Measurements from ENCODE around the gene KRTAP10-4.

KRTAP10-4 gene

DNA sequence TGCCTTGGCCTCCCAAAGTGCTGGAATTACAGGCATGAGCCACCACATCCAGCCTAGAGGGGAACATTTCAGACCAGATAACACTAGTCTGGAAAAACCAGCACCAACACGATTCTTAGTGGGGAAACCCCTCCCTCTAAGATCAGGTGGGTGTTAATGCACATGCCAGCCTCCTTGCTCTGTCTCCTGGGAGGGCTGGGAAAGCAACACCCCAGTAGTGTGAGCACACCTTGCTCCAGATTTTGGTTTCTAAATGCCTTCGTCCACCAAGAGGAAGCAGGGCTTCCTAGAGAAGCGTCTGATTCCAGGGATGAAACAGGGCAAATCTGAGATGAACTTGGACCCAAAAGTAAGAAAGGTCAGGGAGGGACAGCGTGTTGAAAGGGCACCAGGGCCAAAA is 2.2 kb upstream of the KRTAP10-4 start:
- H3K4me3 ChIP-seq, result no peak overlapping the region
- no peak for DNase-seq (ENCODE audit: low spot score)
- TF ChIP-seq, protein P1, sequence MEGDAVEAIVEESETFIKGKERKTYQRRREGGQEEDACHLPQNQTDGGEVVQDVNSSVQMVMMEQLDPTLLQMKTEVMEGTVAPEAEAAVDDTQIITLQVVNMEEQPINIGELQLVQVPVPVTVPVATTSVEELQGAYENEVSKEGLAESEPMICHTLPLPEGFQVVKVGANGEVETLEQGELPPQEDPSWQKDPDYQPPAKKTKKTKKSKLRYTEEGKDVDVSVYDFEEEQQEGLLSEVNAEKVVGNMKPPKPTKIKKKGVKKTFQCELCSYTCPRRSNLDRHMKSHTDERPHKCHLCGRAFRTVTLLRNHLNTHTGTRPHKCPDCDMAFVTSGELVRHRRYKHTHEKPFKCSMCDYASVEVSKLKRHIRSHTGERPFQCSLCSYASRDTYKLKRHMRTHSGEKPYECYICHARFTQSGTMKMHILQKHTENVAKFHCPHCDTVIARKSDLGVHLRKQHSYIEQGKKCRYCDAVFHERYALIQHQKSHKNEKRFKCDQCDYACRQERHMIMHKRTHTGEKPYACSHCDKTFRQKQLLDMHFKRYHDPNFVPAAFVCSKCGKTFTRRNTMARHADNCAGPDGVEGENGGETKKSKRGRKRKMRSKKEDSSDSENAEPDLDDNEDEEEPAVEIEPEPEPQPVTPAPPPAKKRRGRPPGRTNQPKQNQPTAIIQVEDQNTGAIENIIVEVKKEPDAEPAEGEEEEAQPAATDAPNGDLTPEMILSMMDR (IDR thresholded peaks at IDR 0.05), result no peak

DNA sequence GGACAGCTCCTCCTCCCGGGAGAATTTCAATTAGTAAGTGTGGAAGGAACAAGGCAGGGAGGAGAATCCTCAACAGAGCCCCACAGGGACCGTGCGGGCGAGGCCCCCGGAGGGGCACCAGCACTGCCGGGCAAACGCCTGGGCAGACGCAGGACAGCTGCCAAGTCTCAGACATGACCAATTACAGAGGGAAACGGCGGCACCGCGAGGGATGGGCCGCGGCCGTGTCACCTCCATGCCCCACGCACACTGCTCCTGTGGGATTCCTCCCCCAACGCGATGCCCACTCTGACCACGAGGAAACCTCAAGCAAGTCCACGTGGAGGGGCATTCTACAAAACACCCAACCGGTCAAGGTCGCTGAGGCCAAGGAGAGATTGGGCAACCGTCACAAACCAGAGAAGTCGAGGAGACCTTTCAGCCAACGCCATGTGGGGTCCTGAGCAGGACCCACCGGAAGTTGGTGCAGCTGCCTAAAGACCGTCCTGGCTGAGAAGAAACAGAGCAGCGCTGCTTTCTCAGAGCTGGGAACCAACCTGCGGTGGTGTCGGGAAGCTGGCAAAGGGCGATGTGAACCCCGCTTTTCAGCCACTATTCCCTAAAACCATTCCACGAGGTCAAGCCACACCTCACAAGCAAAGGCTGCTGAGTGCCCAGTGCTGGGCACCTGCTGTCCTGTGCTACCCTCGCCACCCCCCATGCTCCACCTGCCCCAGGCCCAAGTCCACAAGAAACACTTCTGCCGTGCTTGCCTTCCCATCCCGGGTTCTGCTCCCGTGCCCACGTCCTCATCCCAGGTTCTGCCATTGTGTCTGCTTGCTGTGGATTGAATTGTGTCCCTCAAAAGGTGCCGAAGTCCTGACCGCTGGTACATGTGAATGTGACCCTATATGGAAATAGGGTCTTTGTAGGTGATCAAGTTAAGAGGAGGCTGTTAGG is 1.4 kb upstream of the KRTAP10-4 start:
- no peak overlapping the region for H3K27ac ChIP-seq
- H3K4me3 ChIP-seq, result no peak overlapping the region
- TF ChIP-seq, protein P1 (IDR thresholded peaks at IDR 0.05), result no peak
- no peak for DNase-seq (ENCODE audit: low spot score)

More for the DNA sequence above, 2.2 kb upstream of the KRTAP10-4 start:
- no peak overlapping the region for H3K27ac ChIP-seq

GRCh38 chr21:44572959-44573583 is 458 bp upstream of the KRTAP10-4 start:
- TF ChIP-seq, protein P1 (IDR thresholded peaks at IDR 0.05), result no peak
- no peak for DNase-seq (ENCODE audit: low spot score)
- no peak overlapping the region for H3K27ac ChIP-seq
- H3K4me3 ChIP-seq, result no peak overlapping the region

- Histone ChIP-seq H3K27ac (no peak overlapping the region), H3K4me3 (no peak overlapping the region)
- TF ChIP-seq, protein P1 (IDR thresholded peaks at IDR 0.05), result no peak
- DNase-seq (ENCODE audit: low spot score), result no peak
These were observed 1.2 kb downstream of the KRTAP10-4 start for GRCh38 chr21:44574457-44575306.

DNA sequence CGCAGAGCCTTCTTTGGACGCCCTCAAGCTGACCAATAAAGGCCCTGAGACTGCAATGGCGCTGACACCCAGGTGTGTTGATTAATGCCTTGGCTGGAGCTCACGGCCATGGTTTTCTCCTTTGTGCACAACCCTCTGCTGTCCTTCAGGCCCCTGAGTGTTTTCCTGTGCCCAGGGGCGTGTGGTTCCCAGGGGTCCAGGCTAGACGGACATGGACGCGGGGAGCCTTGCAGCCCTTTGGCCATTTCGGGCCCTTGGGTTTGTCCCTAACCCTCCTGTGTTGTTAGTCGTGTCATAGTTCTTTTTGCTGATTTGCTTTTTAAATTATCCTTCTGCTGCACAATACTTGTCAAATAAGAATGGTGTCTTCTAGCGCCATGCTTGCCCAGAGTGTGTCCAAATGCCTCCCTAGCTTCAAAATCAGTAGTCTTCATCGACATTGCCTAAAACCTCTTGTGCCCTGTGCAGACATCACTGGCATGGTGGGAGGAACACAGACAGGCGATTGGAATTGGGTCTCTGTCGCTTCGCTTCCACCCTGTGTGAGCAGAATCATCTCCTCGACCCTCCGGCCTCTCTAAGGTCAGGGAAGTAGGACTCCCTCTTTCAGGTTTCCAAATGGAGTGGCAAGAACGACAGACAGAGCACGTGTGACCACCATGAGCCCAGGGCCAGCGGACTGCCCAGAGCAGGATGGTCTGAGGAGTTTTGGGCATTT is 1.9 kb downstream of the KRTAP10-4 start:
- Histone ChIP-seq H3K4me3 (no peak overlapping the region), H3K27ac (no peak overlapping the region)
- TF ChIP-seq, protein P1 (IDR thresholded peaks at IDR 0.05), result no peak
- DNase-seq (ENCODE audit: low spot score), result no peak

DNA sequence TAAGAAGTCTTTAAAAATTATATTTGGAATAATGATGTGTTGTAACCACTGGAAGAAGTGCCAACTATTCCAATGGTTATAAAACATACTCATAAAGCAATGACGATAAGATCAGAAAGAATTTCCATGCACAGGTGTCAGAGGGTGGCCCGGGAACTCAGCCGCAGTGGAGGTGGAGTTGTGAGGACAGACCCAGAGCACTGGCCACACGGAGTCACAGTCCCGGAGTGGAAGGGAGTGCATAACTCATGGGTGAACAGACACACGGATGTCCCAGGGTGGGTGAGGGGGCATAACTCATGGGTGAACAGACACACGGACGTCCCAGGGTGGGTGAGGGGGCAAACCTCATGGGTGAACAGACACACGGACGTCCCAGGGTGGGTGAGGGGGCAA is 2.5 kb downstream of the KRTAP10-4 start:
- TF ChIP-seq, protein P1 (IDR thresholded peaks at IDR 0.05), result no peak
- H3K4me3 ChIP-seq, result no peak overlapping the region
- no peak overlapping the region for H3K27ac ChIP-seq
- DNase-seq (ENCODE audit: low spot score), result no peak
